Glutamatergic neuron (in vitro differentiated cells): Measurements from ENCODE around the gene KIF23. TPM values are rescaled to one million over a fixed set of nuclear protein-coding genes. Genes with fewer than 3 reads are reported as not detected.
"Not testable (repeated sequence)": the region's sequence is repeated elsewhere in the genome, so short reads cannot be mapped to it uniquely, and the experiment has no call there.

ENCODE experiments used
- DNase-seq: peaks from one replicate; pipeline ENCODE4 v3.0.0; 2022
- H3K27ac Mint-ChIP-seq: one replicate; pipeline ENCODE4 v1.8.0; 2020; ENCODE audit warnings: mild to moderate bottlenecking, mixed read lengths, inconsistent platforms; ENCODE audit not compliant: unreplicated experiment
- H3K27me3 Mint-ChIP-seq: one replicate; pipeline ENCODE4 v1.8.0; 2020; ENCODE audit warnings: mild to moderate bottlenecking, moderate library complexity, mixed read lengths, inconsistent platforms; ENCODE audit not compliant: unreplicated experiment
- H3K36me3 Mint-ChIP-seq: one replicate; pipeline ENCODE4 v1.8.0; 2020; ENCODE audit warnings: mild to moderate bottlenecking, mixed read lengths, inconsistent platforms; ENCODE audit not compliant: unreplicated experiment
- H3K4me1 Mint-ChIP-seq: one replicate; pipeline ENCODE4 v1.8.0; 2020; ENCODE audit warnings: mild to moderate bottlenecking, low read depth, mixed read lengths, inconsistent platforms; ENCODE audit not compliant: unreplicated experiment
- H3K4me3 Mint-ChIP-seq: one replicate; pipeline ENCODE4 v1.8.0; 2020; ENCODE audit warnings: mild to moderate bottlenecking, mixed read lengths, inconsistent platforms; ENCODE audit not compliant: unreplicated experiment
- H3K9me3 Mint-ChIP-seq: one replicate; pipeline ENCODE4 v1.8.0; 2020; ENCODE audit warnings: mild to moderate bottlenecking, moderate library complexity, mixed read lengths, inconsistent platforms; ENCODE audit not compliant: unreplicated experiment
- total RNA-seq: library from RNA; stranded (reverse); fragmentation: NEBNext Ultra II Directional; extraction: Animal tissue kit (Norgen Biotek cat#: 25700); gene quantifications from one replicate; pipeline ENCODE4 v1.2.1, GENCODE V29; 2021; ENCODE audit not compliant: unreplicated experiment
- TF ChIP-seq, protein P1 (sequence below): fragments of 200-600 bp; sonication (generic); IDR thresholded peaks from one replicate; pipeline ENCODE4 v1.5.0; 2021; ENCODE audit not compliant: partially characterized antibody, unreplicated experiment

Gene KIF23
- total RNA-seq, 1 donor from 2014 or later = 5.2 TPM

GRCh38 chr15:69439623-69440022 lies 25.5 kb downstream of the KIF23 start:
- H3K4me3 Mint-ChIP-seq = no peak overlapping the region
- H3K36me3 Mint-ChIP-seq = no peaks in the 10 kb centered on the region
- peaks cover 2% of the 10 kb centered on the region for H3K27me3 Mint-ChIP-seq
- H3K9me3 Mint-ChIP-seq = no peaks in the 10 kb centered on the region
- no peak for DNase-seq
- TF ChIP-seq, protein P1, sequence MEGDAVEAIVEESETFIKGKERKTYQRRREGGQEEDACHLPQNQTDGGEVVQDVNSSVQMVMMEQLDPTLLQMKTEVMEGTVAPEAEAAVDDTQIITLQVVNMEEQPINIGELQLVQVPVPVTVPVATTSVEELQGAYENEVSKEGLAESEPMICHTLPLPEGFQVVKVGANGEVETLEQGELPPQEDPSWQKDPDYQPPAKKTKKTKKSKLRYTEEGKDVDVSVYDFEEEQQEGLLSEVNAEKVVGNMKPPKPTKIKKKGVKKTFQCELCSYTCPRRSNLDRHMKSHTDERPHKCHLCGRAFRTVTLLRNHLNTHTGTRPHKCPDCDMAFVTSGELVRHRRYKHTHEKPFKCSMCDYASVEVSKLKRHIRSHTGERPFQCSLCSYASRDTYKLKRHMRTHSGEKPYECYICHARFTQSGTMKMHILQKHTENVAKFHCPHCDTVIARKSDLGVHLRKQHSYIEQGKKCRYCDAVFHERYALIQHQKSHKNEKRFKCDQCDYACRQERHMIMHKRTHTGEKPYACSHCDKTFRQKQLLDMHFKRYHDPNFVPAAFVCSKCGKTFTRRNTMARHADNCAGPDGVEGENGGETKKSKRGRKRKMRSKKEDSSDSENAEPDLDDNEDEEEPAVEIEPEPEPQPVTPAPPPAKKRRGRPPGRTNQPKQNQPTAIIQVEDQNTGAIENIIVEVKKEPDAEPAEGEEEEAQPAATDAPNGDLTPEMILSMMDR = no peak
- H3K27ac Mint-ChIP-seq = no peak overlapping the region
- no peaks in the 10 kb centered on the region for H3K4me1 Mint-ChIP-seq

DNA sequence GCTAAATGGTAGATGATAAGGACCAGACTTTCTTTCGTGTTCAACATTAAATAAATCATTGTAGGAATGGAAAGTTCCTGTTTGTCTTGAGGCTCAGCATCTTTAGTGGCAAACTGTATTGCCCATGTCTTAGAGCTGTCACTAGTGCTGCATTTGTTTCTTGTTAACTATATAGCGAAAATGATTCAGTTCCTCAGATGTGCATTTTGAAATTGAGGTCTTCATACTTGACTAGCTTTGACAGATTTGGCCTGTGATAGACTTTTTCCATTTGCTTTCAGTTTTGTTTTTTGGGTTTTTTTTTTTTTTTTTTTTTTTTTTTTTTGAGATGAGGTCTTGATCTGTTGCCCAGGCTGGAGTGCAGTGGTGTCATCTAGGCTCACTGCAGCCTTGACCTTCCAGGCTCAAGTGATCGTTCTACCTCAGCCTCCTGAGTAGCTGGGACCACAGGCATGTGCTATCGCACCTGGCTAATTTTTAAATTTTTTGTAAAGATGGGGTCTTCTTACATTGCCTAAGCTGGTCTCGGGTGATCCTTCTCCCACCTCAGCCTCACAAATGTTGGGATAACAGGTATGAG lies 29.0 kb downstream of the KIF23 start:
- H3K4me1 Mint-ChIP-seq = no peaks in the 10 kb centered on the region
- H3K27me3 Mint-ChIP-seq = peaks cover 2% of the 10 kb centered on the region
- DNase-seq = no peak
- no peaks in the 10 kb centered on the region for H3K36me3 Mint-ChIP-seq
- TF ChIP-seq, protein P1 = no peak
- no peak overlapping the region for H3K27ac Mint-ChIP-seq
- H3K4me3 Mint-ChIP-seq = no peak overlapping the region
- H3K9me3 Mint-ChIP-seq = no peaks in the 10 kb centered on the region

DNA sequence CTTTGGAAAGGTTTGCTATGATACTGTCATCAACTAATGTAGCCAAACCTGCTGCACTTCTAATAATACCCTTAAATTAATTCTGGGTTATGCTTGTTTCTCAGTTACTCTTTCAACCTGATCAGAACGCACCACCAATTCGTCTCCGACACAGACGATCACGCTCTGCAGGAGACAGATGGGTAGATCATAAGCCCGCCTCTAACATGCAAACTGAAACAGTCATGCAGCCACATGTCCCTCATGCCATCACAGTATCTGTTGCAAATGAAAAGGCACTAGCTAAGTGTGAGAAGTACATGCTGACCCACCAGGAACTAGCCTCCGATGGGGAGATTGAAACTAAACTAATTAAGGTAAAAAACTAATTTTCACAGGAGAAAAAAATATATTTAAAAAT lies 30.5 kb downstream of the KIF23 start:
- no peak for DNase-seq
- no peak overlapping the region for H3K27ac Mint-ChIP-seq
- TF ChIP-seq, protein P1 = no peak
- no peaks in the 10 kb centered on the region for H3K36me3 Mint-ChIP-seq
- peaks cover 2% of the 10 kb centered on the region for H3K27me3 Mint-ChIP-seq
- no peak overlapping the region for H3K4me3 Mint-ChIP-seq
- no peaks in the 10 kb centered on the region for H3K4me1 Mint-ChIP-seq
- H3K9me3 Mint-ChIP-seq = no peaks in the 10 kb centered on the region

DNA sequence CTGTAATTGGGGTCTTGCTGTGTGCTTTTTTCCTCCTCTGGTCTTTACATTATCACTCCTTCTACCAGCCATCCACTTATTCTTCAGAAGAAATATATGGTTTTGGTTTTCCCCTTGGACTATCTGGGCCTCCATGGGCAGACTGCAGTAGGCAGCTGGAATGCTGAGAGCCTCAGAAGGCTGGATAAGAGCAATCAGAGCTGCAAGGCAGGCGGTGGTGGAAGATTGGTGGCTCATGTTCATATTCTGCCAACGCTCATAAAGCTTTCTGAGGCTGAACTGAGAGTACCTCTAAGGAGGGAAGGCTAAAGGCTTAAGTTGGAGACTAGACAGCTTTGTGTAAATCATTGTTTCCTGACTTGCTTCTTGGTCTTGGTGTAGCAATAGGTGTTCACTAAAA lies 32.8 kb downstream of the KIF23 start:
- Mint-ChIP-seq H3K27ac (no peak overlapping the region), H3K9me3 (no peaks in the 10 kb centered on the region), H3K36me3 (no peaks in the 10 kb centered on the region), H3K27me3 (no peaks in the 10 kb centered on the region), H3K4me1 (peaks cover 3% of the 10 kb centered on the region), H3K4me3 (no peak overlapping the region)
- TF ChIP-seq, protein P1 = no peak
- no peak for DNase-seq

- H3K27ac Mint-ChIP-seq, H3K27me3 Mint-ChIP-seq, H3K9me3 Mint-ChIP-seq, H3K36me3 Mint-ChIP-seq, DNase-seq, H3K4me3 Mint-ChIP-seq: not testable (repeated sequence)
- peaks cover 10% of the 10 kb centered on the region for H3K4me1 Mint-ChIP-seq
Measured at GRCh38 chr15:69450221-69450620, 36.1 kb downstream of the KIF23 start.
